Thyroid gland (tissue), 4 donors: ENCODE results near the gene FNDC11.
A peak's percentile ranks its signal among the peaks of the same experiment; 100 is the strongest.

ENCODE experiments used
- CTCF ChIP-seq, 6 experiments: fragments of 200-600 bp in 3 of 6; fragments of 450-650 bp in 3 of 6; sonication (generic) in 3 of 6; IDR thresholded peaks; one replicate each; pipeline ENCODE4 v1.5.1; 2016 to 2019; ENCODE audit warnings: antibody characterized with exemption in 6 of 6, mild to moderate bottlenecking in 2 of 6, inconsistent platforms in 1 of 6, moderate library complexity in 1 of 6
- POLR2A ChIP-seq, 2 donors: fragments of 450-650 bp; IDR thresholded peaks; one replicate each; pipeline ENCODE4 v1.6.1; 2017; ENCODE audit warnings: antibody characterized with exemption in 2 of 2, mild to moderate bottlenecking in 2 of 2, moderate library complexity in 1 of 2

- no peak for TF ChIP-seq CTCF (IDR thresholded peaks at IDR 0.05)
- peak in 1 of 2 donors; percentile 21 for TF ChIP-seq POLR2A (IDR thresholded peaks at IDR 0.05)
Measured at GRCh38 chr20:63574156-63574828, 20.3 kb downstream of the FNDC11 start, which contains the start of gene HELZ2.
